Effector memory CD8-positive, alpha-beta T cell (primary cell): Measurements from ENCODE around the gene CCDC88C.

Experiments
- ATAC-seq: fragments of 150-1000 bp; cut with Tn5 transposase; replicated peaks from 2 replicates; pipeline ENCODE4 v1.10.0; 2021; ENCODE audit warnings: mild to moderate bottlenecking, moderate library complexity
- DNase-seq, 3 experiments: peaks; one replicate each; pipeline ENCODE4 v3.0.0; 2021
- H3K27ac Mint-ChIP-seq, 2 donors: one replicate each; pipeline ENCODE4 v1.8.0; 2022; ENCODE audit warnings: mild to moderate bottlenecking in 2 of 2, mixed read lengths in 2 of 2, moderate library complexity in 2 of 2
- H3K27me3 Mint-ChIP-seq, 2 donors: one replicate each; pipeline ENCODE4 v1.8.0; 2022; ENCODE audit warnings: mixed read lengths in 2 of 2
- H3K36me3 Mint-ChIP-seq: one replicate; pipeline ENCODE4 v1.8.0; 2022; ENCODE audit warnings: mild to moderate bottlenecking, moderate library complexity, mixed read lengths; ENCODE audit not compliant: insufficient read depth
- H3K4me1 Mint-ChIP-seq, 2 donors: one replicate each; pipeline ENCODE4 v1.8.0; 2022; ENCODE audit warnings: low read depth in 2 of 2, mixed read lengths in 2 of 2
- H3K4me3 Mint-ChIP-seq, 2 donors: one replicate each; pipeline ENCODE4 v1.8.0; 2022; ENCODE audit warnings: mild to moderate bottlenecking in 2 of 2, mixed read lengths in 2 of 2, moderate library complexity in 2 of 2
- H3K9me3 Mint-ChIP-seq, 2 donors: one replicate each; pipeline ENCODE4 v1.8.0; 2022; ENCODE audit warnings: mixed read lengths in 2 of 2

The CCDC88C gene

DNA sequence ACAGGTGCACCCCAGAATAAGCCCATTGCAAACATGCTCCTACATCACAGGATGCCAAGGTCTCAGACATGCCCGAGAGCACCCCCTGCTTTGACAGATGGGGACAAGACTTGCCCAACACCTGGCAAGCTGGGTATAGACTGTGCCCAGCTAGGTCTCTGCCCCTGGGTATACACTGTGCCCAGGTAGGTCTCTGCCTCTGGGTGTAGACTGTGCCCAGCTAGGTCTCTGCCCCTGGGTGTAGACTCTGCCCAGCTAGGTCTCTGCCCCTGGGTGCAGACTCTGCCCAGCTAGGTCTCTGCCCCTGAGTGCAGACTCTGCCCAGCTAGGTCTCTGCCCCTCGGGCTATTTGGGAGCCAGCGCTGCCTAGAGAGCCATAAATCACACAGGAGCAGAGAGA, 85.9 kb downstream of the CCDC88C start:
- no peaks in the 10 kb centered on the region for H3K27me3 Mint-ChIP-seq
- peak overlapping the region; percentile 98 for H3K27ac Mint-ChIP-seq
- DNase-seq (no peak), ATAC-seq (peak; percentile 35)
- no peaks in the 10 kb centered on the region for H3K9me3 Mint-ChIP-seq
- peaks cover 78% of the 10 kb centered on the region for H3K36me3 Mint-ChIP-seq
- H3K4me3 Mint-ChIP-seq, result peak overlapping the region; percentile 57 to 65
- peaks cover 51 to 63% of the 10 kb centered on the region in 2 donors for H3K4me1 Mint-ChIP-seq

DNA sequence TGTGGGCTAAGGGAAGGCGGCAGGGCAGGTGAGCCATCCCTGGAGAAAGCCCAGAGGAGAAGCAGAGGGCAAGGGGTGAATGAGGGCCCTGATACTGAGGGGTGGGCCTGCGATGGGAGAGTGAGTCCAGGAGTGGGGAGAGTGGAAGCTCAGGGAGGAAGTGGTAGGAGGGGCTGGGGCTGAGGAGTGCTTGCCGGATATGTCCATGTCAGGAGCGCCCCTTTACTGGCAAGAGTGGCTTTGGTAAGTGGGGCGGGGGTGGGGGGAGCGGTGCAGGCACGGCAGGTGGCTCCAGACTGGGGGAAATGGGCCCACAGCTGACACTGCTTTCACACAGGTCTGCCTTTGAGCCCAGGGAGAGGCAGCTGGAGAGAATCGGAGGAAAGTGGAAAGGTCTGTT, 86.8 kb downstream of the CCDC88C start:
- Mint-ChIP-seq H3K36me3 (peaks cover 79% of the 10 kb centered on the region), H3K9me3 (no peaks in the 10 kb centered on the region), H3K27me3 (no peaks in the 10 kb centered on the region), H3K4me3 (peak overlapping the region; percentile 36 to 57), H3K27ac (peak overlapping the region; percentile 98), H3K4me1 (peaks cover 53 to 68% of the 10 kb centered on the region in 2 donors)
- DNase-seq (no peak), ATAC-seq (peak; percentile 87)

DNA sequence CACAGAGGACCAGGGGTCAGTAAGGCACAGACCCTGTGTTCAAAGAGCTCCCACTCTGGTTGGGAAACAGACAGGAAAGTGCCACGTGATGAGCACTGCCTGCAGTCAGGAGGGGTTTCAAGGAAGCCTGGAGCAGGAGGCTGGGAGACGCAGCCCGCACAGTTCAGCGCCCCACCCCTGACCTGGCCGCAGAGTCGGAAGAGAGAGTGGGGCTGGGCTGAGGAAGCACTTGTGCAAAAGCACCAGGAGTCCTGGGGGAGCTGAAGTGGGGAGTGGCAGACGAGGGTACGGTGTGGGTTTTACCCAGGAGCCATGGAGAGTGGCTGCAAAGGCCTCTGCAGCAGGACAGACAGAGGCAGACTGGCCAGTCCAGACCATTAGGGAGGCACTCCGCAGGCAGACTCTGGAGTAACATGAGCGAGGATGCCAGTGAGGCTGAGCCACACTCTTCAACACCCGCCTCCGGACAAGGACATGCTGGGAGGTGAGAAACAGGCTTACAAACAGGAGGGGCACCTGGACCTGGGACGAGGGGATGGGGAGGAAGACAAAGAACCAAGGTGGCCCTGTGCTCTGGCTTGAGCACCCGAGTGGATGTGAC, 87.4 kb downstream of the CCDC88C start:
- Mint-ChIP-seq H3K9me3 (no peaks in the 10 kb centered on the region), H3K4me3 (peak overlapping the region; percentile 42 to 57), H3K27me3 (no peaks in the 10 kb centered on the region), H3K27ac (peak overlapping the region; percentile 98), H3K36me3 (peaks cover 79% of the 10 kb centered on the region), H3K4me1 (peaks cover 53 to 68% of the 10 kb centered on the region in 2 donors)
- DNase-seq (no peak), ATAC-seq (no peak)

DNA sequence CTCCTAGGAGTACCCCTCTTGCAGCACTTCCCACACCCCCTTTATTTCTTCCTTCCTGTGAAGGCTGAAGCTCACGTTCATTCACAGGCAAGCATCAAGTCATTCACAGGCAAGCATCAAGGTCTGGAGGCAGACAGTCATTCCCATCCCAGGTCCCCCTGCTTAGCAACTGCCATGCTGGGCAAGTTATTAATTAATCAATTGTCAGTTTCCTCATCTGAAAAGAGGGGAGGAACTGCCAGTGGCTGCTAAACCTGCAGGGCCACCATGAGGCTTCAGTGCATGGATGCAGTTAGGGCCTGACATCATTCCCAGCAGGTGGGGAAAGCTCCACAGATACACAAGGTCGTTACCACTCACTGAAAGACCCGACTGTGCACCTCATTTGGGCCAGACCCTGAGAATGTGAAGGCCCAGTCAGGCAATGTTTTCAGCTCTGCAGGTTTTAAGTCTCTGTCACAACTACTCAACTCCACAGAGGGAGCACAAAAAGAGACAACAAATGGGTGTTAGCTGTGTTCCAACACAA, 88.1 kb downstream of the CCDC88C start:
- Mint-ChIP-seq H3K9me3 (no peaks in the 10 kb centered on the region), H3K27ac (peak overlapping the region; percentile 98), H3K4me1 (peaks cover 60 to 74% of the 10 kb centered on the region in 2 donors), H3K36me3 (peaks cover 81% of the 10 kb centered on the region), H3K4me3 (peak overlapping the region in 1 of 2 donors; percentile 42), H3K27me3 (no peaks in the 10 kb centered on the region)
- no peak for ATAC-seq
- DNase-seq, result no peak

DNA sequence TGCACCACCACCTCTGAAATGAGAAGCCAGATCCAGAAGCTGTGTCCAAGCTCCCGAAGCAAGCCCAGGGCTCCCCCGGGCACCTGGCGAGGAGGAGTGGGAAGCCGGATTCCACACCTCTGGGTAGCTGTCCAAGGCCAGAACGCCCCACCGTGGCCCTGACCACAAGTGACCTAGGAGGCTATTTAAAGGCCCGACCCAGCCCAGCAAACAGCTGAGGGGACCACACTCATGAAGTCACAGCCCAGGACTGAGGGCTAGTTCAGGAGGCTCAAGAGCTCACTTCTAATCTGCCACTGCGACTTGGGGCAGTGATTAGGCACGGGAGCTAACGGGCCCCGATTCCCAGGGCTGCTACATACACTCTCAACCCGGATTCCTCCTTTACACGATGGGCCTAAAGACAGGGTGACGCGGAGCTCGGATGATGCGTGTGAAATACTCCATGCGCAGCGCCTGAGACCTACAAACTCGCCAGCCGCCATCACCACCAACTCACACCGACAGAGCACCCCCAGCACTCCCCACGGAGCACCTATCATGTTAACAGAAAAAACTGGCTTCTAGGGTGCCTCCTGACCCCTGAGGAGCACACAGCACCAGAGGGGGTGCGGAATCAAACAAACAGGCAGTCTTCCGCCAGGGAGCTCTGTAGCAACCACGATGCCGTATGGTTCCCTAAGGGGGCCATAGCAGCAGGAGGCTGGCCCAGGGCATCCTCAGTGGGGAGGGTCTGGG, 89.1 kb downstream of the CCDC88C start:
- DNase-seq (no peak), ATAC-seq (no peak)
- H3K27me3 Mint-ChIP-seq, result no peaks in the 10 kb centered on the region
- H3K9me3 Mint-ChIP-seq, result no peaks in the 10 kb centered on the region
- peak overlapping the region; percentile 98 for H3K27ac Mint-ChIP-seq
- H3K4me1 Mint-ChIP-seq, result peaks cover 70 to 80% of the 10 kb centered on the region in 2 donors
- no peak overlapping the region for H3K4me3 Mint-ChIP-seq
- peaks cover 81% of the 10 kb centered on the region for H3K36me3 Mint-ChIP-seq

DNA sequence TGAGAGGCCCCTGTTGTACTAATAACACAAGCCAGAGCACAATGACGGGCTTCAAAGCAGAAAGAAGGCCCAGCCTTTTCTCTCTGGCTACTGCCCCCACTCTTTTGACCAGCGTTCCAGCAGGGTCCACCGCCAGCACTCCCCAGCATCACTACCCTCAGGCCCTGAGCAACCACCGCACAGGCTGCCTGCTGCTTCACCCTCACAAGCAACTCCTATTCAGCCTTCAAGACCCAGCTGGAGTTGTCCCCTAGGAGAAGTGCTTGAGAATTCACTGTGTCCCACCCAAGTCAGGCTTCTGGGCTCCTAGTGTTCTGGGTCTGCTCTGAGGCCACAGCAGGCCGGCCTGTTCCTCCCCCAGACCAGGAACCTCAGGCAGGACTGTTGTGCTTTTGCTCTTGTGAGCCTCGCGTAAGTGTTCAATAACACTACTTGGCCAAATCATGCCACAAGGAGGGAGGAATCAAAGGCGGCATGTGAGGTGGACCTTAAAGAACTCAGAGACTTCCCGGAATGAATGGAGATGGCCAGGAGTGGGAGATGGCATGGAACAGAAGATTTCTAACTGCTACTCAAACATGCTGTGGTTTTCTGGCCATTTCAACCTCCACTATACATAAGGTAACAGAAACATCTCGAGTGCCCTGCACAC, 89.8 kb downstream of the CCDC88C start:
- Mint-ChIP-seq H3K36me3 (peaks cover 81% of the 10 kb centered on the region), H3K9me3 (no peaks in the 10 kb centered on the region), H3K4me3 (no peak overlapping the region), H3K27ac (peak overlapping the region; percentile 98), H3K4me1 (peaks cover 73 to 81% of the 10 kb centered on the region in 2 donors), H3K27me3 (no peaks in the 10 kb centered on the region)
- no peak for ATAC-seq
- DNase-seq, result no peak

DNA sequence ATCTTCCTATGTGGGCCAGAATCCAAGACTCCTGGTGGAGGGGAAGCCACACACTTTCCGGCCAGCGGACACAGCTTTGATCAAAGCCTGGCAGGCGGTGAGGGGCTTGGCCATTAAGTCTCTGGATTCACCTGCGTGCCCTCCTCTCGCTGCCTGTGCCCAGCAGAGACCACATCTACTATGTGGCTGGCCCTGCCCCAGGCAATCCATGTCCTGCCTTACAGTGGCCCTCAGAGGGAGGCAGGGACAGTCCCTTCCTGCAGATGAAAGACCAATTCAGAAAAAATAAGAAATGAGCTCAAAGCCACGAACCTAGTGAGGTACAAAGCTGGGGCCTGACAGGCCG, 90.4 kb downstream of the CCDC88C start:
- H3K9me3 Mint-ChIP-seq, result no peaks in the 10 kb centered on the region
- H3K4me3 Mint-ChIP-seq, result no peak overlapping the region
- DNase-seq (no peak), ATAC-seq (no peak)
- peaks cover 81% of the 10 kb centered on the region for H3K36me3 Mint-ChIP-seq
- no peaks in the 10 kb centered on the region for H3K27me3 Mint-ChIP-seq
- peaks cover 68 to 76% of the 10 kb centered on the region in 2 donors for H3K4me1 Mint-ChIP-seq
- peak overlapping the region; percentile 98 for H3K27ac Mint-ChIP-seq

DNA sequence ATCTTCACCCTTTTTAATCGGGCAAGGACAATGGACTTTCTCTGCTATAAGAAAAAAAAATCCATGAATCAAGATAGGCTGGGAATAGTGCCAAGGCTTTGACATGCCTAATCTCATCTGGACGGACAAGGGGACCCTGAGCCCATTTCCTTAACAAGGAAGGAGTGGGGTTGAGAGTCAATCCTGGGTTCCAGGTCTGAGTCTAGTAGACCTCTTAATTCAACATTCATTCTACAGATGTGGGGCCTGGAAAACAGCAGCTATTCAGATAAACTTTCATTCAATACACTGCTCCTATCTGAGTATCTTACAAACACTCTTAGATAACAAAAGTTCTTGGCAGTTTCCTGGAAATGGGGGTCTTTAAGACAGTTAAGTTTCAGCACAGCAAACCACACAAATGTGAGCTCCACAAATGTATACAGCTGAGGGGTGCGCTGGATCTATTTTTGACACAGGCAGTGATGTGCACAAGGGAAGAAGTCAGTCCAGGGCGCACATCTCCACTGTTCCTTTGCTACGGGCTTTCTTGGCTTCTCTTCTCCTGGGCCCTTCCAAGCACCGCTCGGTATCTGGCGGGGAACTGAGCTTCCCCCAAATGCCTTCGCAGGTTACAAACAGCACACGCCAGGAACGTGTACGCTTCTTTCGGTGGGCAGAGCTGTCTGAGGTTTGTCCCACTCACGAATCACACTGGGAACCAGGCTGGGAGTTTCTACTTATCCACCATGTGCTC, 90.9 kb downstream of the CCDC88C start:
- Mint-ChIP-seq H3K27me3 (no peaks in the 10 kb centered on the region), H3K36me3 (peaks cover 86% of the 10 kb centered on the region), H3K4me1 (peaks cover 63 to 71% of the 10 kb centered on the region in 2 donors)

DNA sequence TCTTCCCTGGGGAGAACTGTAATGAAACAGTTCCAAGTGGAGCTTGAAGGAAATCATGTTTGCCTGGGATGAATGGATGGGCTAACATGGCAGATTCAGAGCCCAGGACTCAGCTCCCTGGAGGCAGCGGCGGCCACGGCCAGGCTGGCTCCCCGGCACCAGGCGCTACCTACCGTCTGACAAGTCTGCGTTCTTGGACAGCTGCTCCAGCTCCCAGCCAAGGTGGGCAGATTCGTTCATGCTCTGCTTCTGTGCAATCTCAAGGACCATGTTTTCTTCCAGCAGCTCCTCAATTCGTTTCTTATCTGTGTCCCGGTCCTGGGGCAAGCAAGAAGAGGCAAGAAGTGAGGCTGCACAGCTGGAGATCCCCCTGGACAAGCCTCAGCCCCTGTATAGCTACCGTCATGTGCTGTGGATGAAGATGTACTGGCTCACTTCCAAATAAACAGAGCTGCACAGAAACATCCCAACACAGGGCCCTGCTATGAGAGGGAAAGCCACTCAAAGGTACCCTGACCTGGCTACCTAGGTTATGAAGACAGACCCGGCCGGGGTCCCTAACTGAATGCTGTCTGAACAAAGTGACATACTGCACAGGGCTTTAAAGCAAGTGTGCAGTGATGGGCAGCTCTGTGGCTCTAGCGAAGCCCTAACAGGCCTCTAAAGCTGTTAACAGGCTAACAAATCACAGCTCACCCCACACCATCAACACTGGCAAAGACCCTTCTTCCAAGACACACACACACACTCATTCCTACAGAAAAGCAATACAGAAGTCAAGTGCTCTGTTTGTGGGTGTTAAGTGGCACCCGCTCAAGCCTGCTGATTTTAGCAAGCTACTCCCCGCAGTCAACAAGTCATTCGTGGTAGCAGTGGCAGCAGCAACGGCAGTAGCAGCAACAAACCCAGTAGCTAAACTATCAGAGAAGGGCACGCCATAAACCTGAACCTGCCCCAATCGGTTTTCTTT, 92.7 kb downstream of the CCDC88C start:
- no peaks in the 10 kb centered on the region for H3K27me3 Mint-ChIP-seq
- peaks cover 89% of the 10 kb centered on the region for H3K36me3 Mint-ChIP-seq
- peak overlapping the region; percentile 79 for H3K4me3 Mint-ChIP-seq
- H3K27ac Mint-ChIP-seq, result peak overlapping the region; percentile 98
- DNase-seq (peak in 2 of 3 experiments; percentile 25 to 35), ATAC-seq (peak; percentile 10)
- no peaks in the 10 kb centered on the region for H3K9me3 Mint-ChIP-seq
- H3K4me1 Mint-ChIP-seq, result peaks cover 45 to 57% of the 10 kb centered on the region in 2 donors

More for the DNA sequence above, 90.9 kb downstream of the CCDC88C start:
- ATAC-seq (no peak), DNase-seq (no peak)
- Mint-ChIP-seq H3K9me3 (no peaks in the 10 kb centered on the region), H3K4me3 (peak overlapping the region in 1 of 2 donors; percentile 79), H3K27ac (peak overlapping the region; percentile 98)

DNA sequence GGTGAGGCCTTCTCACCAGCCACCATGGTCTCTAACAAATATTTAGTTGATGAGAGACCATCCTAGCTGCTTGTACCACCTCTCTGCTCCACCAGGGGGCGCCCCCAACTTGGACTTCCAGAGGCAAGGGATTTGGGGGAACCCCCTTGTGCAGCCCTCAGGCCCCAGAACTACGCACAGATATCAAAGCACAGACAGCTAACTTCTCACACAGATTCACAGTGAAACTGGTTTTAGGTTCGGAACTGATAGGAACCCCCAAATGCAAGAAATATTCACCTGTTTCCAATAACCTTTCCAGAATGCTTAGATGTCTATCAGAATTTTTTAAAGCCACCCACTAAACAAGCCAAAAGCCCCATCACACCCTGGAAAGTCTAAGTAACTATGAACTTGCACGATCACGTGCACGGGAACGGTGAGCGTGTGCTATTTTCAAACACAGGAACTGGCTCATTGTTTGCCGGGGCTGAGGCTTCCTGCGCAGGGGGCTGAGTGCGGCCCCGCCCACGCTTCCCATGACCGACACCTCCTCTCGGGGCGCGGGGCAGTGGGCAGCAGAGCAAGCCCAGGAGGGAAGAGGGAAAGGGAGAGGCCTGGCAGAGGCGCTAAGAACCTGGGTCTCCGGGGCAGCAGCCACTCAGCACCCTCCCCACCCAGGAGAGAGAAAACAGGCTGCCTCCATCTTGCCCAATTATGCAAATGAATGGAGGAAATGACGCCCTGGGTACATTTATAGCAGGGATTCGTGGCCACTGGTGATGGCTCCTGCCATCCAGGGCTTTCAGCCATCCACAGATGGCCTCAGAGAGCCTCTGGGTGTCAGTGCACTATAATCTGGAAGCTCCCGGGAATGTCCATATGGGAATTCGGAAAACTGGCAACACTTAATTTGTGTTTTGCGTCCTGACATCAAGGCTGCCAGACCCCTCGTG, 93.7 kb downstream of the CCDC88C start:
- no peaks in the 10 kb centered on the region for H3K9me3 Mint-ChIP-seq
- no peaks in the 10 kb centered on the region for H3K27me3 Mint-ChIP-seq
- DNase-seq (peak; percentile 93 to 96 (median 95)), ATAC-seq (peak; percentile 81)
- peaks cover 96% of the 10 kb centered on the region for H3K36me3 Mint-ChIP-seq
- peak overlapping the region; percentile 98 for H3K27ac Mint-ChIP-seq
- peak overlapping the region; percentile 79 for H3K4me3 Mint-ChIP-seq
- peaks cover 48 to 54% of the 10 kb centered on the region in 2 donors for H3K4me1 Mint-ChIP-seq

DNA sequence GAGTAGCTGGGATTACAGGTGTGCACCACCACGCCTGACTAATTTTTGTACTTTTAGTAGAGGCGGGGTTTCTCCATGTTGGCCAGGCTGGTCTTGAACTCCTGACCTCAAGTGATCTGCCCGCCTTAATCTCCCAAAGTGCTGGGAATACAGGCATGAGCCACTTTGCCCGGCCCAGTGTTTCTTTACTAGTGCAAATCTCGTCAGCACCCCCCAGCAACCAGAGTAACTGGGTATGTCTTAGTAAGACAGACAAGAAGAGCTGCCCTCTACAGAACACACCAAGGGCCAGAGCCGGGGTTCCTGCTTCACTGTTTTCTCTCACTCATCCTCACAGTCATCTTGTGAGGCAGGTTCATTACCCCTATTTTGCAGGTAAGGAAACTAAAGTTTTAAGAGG, 94.6 kb downstream of the CCDC88C start:
- peak overlapping the region; percentile 98 for H3K27ac Mint-ChIP-seq
- H3K4me3 Mint-ChIP-seq, result peak overlapping the region in 1 of 2 donors; percentile 79
- no peaks in the 10 kb centered on the region for H3K27me3 Mint-ChIP-seq
- H3K4me1 Mint-ChIP-seq, result peaks cover 47 to 57% of the 10 kb centered on the region in 2 donors
- DNase-seq (no peak), ATAC-seq (no peak)
- peaks cover 97% of the 10 kb centered on the region for H3K36me3 Mint-ChIP-seq
- no peaks in the 10 kb centered on the region for H3K9me3 Mint-ChIP-seq
